A549 (cell line): ENCODE measurements around the gene TRIM2. TPM values are rescaled to one million over a fixed set of nuclear protein-coding genes. Genes with fewer than 3 reads are reported as not detected.

Experiments
- ATAC-seq, 2 experiments: fragments of 200-7000 bp in 1 of 2; fragments of >200 bp in 1 of 2; cut with Nextera tagmentation in 1 of 2; cut with Tn5 transposase in 1 of 2; 3 replicates each; pipeline versions ENCODE4 v1.8.0 to v1.9.1; 2018 to 2020; ENCODE audit warnings: mild to moderate bottlenecking in 1 of 2, moderate library complexity in 1 of 2
- CTCF ChIA-PET: fragments of 300-600 bp; sonication (Branson Sonifier 250); formaldehyde crosslinking; extraction: SDS; loops from one replicate; lab custom pipeline; 2021; ENCODE audit warnings: antibody characterized with exemption, inconsistent platforms; lab: Yijun Ruan, JAX
- POLR2A ChIA-PET: fragments of 350-600 bp; formaldehyde crosslinking; extraction: SDS; loops from one replicate; lab custom pipeline; 2021; ENCODE audit warnings: antibody characterized with exemption, inconsistent platforms; lab: Yijun Ruan, JAX
- DNase-seq, 2 experiments: peaks; one replicate each; pipeline versions ENCODE4 v3.0.0 to v3.0.0-alpha.2; 2011 to 2016; ENCODE audit warnings: low read depth in 1 of 2, low spot score in 1 of 2
- FAIRE-seq: peaks from 2 replicates; lab custom pipeline; 2011; peaks lifted over from hg19 to GRCh38; lab: Jason Lieb, UNC
- H3K27ac ChIP-seq, 2 experiments: fragments of >200 bp; sonication (Bioruptor Twin); formaldehyde crosslinking; 3 replicates each; pipeline ENCODE4 v1.5.1; 2016 to 2017
- H3K4me1 ChIP-seq: fragments of >200 bp; sonication (Bioruptor Twin); formaldehyde crosslinking; 3 replicates; pipeline ENCODE4 v1.6.1; 2016
- H3K4me2 ChIP-seq: fragments of >200 bp; sonication (Bioruptor Twin); formaldehyde crosslinking; 3 replicates; pipeline ENCODE4 v1.6.1; 2016
- H3K4me3 ChIP-seq: fragments of >200 bp; sonication (Bioruptor Twin); formaldehyde crosslinking; 3 replicates; pipeline ENCODE4 v1.5.1; 2016
- H3K9me3 ChIP-seq: fragments of >200 bp; sonication (Bioruptor Twin); formaldehyde crosslinking; 3 replicates; pipeline ENCODE4 v1.6.1; 2016
- ATOH8 ChIP-seq: fragments of 250-450 bp; sonication (Bioruptor Pico); IDR thresholded peaks from 2 replicates; pipeline ENCODE4 v1.5.0; 2020; ENCODE audit warnings: low read depth, mild to moderate bottlenecking, moderate library complexity
- CEBPB ChIP-seq, 2 experiments: fragments of >200 bp in 1 of 2; sonication (Bioruptor Twin) in 1 of 2; formaldehyde crosslinking in 1 of 2; IDR thresholded peaks; 2 replicates each; pipeline ENCODE4 v1.6.1; 2012 to 2016
- CHD4 ChIP-seq: fragments of 200-600 bp; sonication (generic); IDR thresholded peaks from 2 replicates; pipeline ENCODE4 v1.6.1; 2016; ENCODE audit warnings: antibody characterized with exemption, mild to moderate bottlenecking, borderline replicate concordance
- EHF ChIP-seq: fragments of 250-450 bp; sonication (Bioruptor Pico); IDR thresholded peaks from 2 replicates; pipeline ENCODE4 v1.5.0; 2020; ENCODE audit warnings: mild to moderate bottlenecking
- EP300 ChIP-seq, 2 experiments: fragments of >200 bp; sonication (Bioruptor Twin); formaldehyde crosslinking; IDR thresholded peaks; 2 replicates in 1 of 2; 3 replicates in 1 of 2; pipeline ENCODE4 v1.6.1; 2016 to 2017
- FOXS1 ChIP-seq: fragments of 250-450 bp; sonication (Bioruptor Pico); IDR thresholded peaks from 2 replicates; pipeline ENCODE4 v1.5.0; 2020; ENCODE audit warnings: mild to moderate bottlenecking, moderate library complexity
- HDAC2 ChIP-seq: fragments of 200-600 bp; sonication (generic); IDR thresholded peaks from 2 replicates; pipeline ENCODE4 v1.6.1; 2016
- HEYL ChIP-seq: fragments of 250-450 bp; sonication (Bioruptor Pico); IDR thresholded peaks from 2 replicates; pipeline ENCODE4 v1.8.0; 2021; ENCODE audit warnings: mild to moderate bottlenecking, moderate library complexity
- HOXB13 ChIP-seq: fragments of 250-450 bp; sonication (Bioruptor Pico); IDR thresholded peaks from 2 replicates; pipeline ENCODE4 v1.5.0; 2020; ENCODE audit warnings: low read depth, mild to moderate bottlenecking, moderate library complexity
- HOXB5 ChIP-seq: fragments of 250-450 bp; sonication (Bioruptor Pico); IDR thresholded peaks from 2 replicates; pipeline ENCODE4 v1.5.0; 2020; ENCODE audit warnings: mild to moderate bottlenecking, moderate library complexity
- KDM5A ChIP-seq: fragments of 200-600 bp; sonication (generic); IDR thresholded peaks from 2 replicates; pipeline ENCODE4 v1.6.1; 2016; ENCODE audit warnings: antibody characterized with exemption, mild to moderate bottlenecking
- MAFK ChIP-seq: fragments of 450-650 bp; IDR thresholded peaks from 2 replicates; pipeline ENCODE4 v1.6.1; 2014; ENCODE audit not compliant: partially characterized antibody
- MYC ChIP-seq: IDR thresholded peaks from 2 replicates; pipeline ENCODE4 v1.6.1; 2012; ENCODE audit warnings: mild to moderate bottlenecking, inconsistent platforms, low read length, improper control_type of control experiment, borderline replicate concordance
- NFE2L2 ChIP-seq: fragments of 150-350 bp; conservative IDR thresholded peaks from 2 replicates; pipeline ENCODE4 v1.6.1; 2014; ENCODE audit warnings: low read length
- NPAS2 ChIP-seq: fragments of 250-450 bp; sonication (Bioruptor Pico); IDR thresholded peaks from 2 replicates; pipeline ENCODE4 v1.8.0; 2022; ENCODE audit warnings: mild to moderate bottlenecking, moderate library complexity, borderline replicate concordance
- NR3C1 ChIP-seq: fragments of >200 bp; sonication (Bioruptor Twin); formaldehyde crosslinking; IDR thresholded peaks from 3 replicates; pipeline ENCODE4 v1.6.1; 2017
- RCOR1 ChIP-seq: fragments of 150-350 bp; IDR thresholded peaks from 2 replicates; pipeline ENCODE4 v1.6.1; 2014; ENCODE audit warnings: antibody characterized with exemption, low read length, low read depth
- RFX5 ChIP-seq: fragments of 450-650 bp; IDR thresholded peaks from 2 replicates; pipeline ENCODE4 v1.7.1; 2014; ENCODE audit warnings: antibody characterized with exemption, mild to moderate bottlenecking, moderate library complexity
- RNF2 ChIP-seq: fragments of 200-600 bp; sonication (generic); IDR thresholded peaks from 2 replicates; pipeline ENCODE4 v1.6.1; 2016; ENCODE audit warnings: low read depth, mild to moderate bottlenecking, antibody characterized with exemption, moderate library complexity, borderline replicate concordance
- SMC3 ChIP-seq: fragments of >200 bp; sonication (Bioruptor Twin); formaldehyde crosslinking; IDR thresholded peaks from 3 replicates; pipeline ENCODE4 v1.6.1; 2018; ENCODE audit warnings: inconsistent platforms
- SREBF2 ChIP-seq: fragments of 450-650 bp; IDR thresholded peaks from 2 replicates; pipeline ENCODE4 v1.6.1; 2014; ENCODE audit warnings: mild to moderate bottlenecking, moderate library complexity
- ZFP36 ChIP-seq: fragments of 450-650 bp; IDR thresholded peaks from 2 replicates; pipeline ENCODE4 v1.6.1; 2014; ENCODE audit warnings: borderline replicate concordance; ENCODE audit not compliant: partially characterized antibody
- ZNF302 ChIP-seq: fragments of 250-450 bp; sonication (Bioruptor Pico); IDR thresholded peaks from 2 replicates; pipeline ENCODE4 v1.9.0; 2021; ENCODE audit warnings: inconsistent platforms, mild to moderate bottlenecking, moderate library complexity
- ZSCAN20 ChIP-seq: fragments of 250-450 bp; sonication (Bioruptor Pico); IDR thresholded peaks from 2 replicates; pipeline ENCODE4 v1.8.0; 2022; ENCODE audit warnings: mild to moderate bottlenecking, moderate library complexity
- WGBS: methylation state at CpG from one replicate; pipeline ENCODE4 v1.1.6; 2017; ENCODE audit errors: missing lambda C conversion rate; 5-methylcytosine and 5-hydroxymethylcytosine counted together
- polyA plus RNA-seq, 4 experiments: library from polyadenylated mRNA; depleted of rRNA in 3 of 4; stranded (reverse); fragments of >200 nt; fragmentation: RNase III in 1 of 4; extraction: RNeasy Plus Mini Kit Qiagen cat#74134 plus additional on column Dnase treatment in 1 of 4; gene quantifications; 2 replicates in 3 of 4; 3 replicates in 1 of 4; pipeline ENCODE4 v1.2.3, GENCODE V29; 2011 to 2017
- TF ChIP-seq, protein P1 (sequence below): fragments of 150-350 bp; IDR thresholded peaks from 2 replicates; pipeline ENCODE4 v1.6.1; 2014; ENCODE audit warnings: low read depth, mild to moderate bottlenecking, low read length
- TF ChIP-seq, protein P2 (sequence below): fragments of 250-450 bp; sonication (Bioruptor Pico); IDR thresholded peaks from 2 replicates; pipeline ENCODE4 v1.5.0; 2021; ENCODE audit warnings: mild to moderate bottlenecking, moderate library complexity, borderline replicate concordance
- TF ChIP-seq, protein P3 (sequence below): fragments of >200 bp; sonication (Bioruptor Twin); formaldehyde crosslinking; IDR thresholded peaks from 3 replicates; pipeline ENCODE4 v1.5.1; 2016
- TF ChIP-seq, protein P4 (sequence below): fragments of >200 bp; sonication (Bioruptor Twin); formaldehyde crosslinking; IDR thresholded peaks from 3 replicates; pipeline ENCODE4 v1.6.1; 2016

TRIM2 gene
- polyA plus RNA-seq, 2 of the 4 experiments (the other 2 are of a cell fraction), result 0.92 to 1.4 TPM

- no peak for TF ChIP-seq CHD4
- TF ChIP-seq EP300 (IDR thresholded peaks at IDR 0.05), result no peak
- no peak for TF ChIP-seq ATOH8 (CRISPR knock-in tag)
- TF ChIP-seq ZNF302 (CRISPR knock-in tag), result no peak
- no peak for TF ChIP-seq FOXS1
- no peak for TF ChIP-seq NFE2L2
- no peak for TF ChIP-seq RNF2
- TF ChIP-seq MAFK, result no peak
- TF ChIP-seq, protein P1, sequence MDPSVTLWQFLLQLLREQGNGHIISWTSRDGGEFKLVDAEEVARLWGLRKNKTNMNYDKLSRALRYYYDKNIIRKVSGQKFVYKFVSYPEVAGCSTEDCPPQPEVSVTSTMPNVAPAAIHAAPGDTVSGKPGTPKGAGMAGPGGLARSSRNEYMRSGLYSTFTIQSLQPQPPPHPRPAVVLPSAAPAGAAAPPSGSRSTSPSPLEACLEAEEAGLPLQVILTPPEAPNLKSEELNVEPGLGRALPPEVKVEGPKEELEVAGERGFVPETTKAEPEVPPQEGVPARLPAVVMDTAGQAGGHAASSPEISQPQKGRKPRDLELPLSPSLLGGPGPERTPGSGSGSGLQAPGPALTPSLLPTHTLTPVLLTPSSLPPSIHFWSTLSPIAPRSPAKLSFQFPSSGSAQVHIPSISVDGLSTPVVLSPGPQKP, result no peak
- TF ChIP-seq ZSCAN20 (CRISPR knock-in tag), result no peak
- no peak for TF ChIP-seq RFX5
- TF ChIP-seq NPAS2 (CRISPR knock-in tag), result no peak
- TF ChIP-seq HOXB5 (CRISPR knock-in tag), result no peak
- DNase-seq (no peak), FAIRE-seq (no peak), ATAC-seq (no peak)
- POLR2A ChIA-PET, result no interaction called here
- WGBS, result 67% methylated on average over 5 of the region's 5 CpGs
- Histone ChIP-seq H3K4me1 (peaks cover 3% of the 10 kb centered on the region; the same call in 1 of the 3 replicates), H3K4me2 (no peak overlapping the region), H3K27ac (no peak overlapping the region), H3K9me3 (no peaks in the 10 kb centered on the region), H3K4me3 (no peak overlapping the region)
- CTCF ChIA-PET, result no interaction called here
Measured at GRCh38 chr4:153293742-153294057, 89.5 kb downstream of the TRIM2 start.

- POLR2A ChIA-PET, result no interaction called here
- FAIRE-seq, result no peak
- no peak for ATAC-seq
Measured at GRCh38 chr4:153294631-153295030, 90.4 kb downstream of the TRIM2 start.

More at GRCh38 chr4:153294631-153295030, 90.4 kb downstream of the TRIM2 start:
- peaks cover 3% of the 10 kb centered on the region; the same call in 1 of the 3 replicates for H3K4me1 ChIP-seq
- CTCF ChIA-PET, result no interaction called here
- H3K4me3 ChIP-seq, result no peak overlapping the region
- H3K4me2 ChIP-seq, result no peak overlapping the region
- H3K9me3 ChIP-seq, result no peaks in the 10 kb centered on the region
- TF ChIP-seq RCOR1 (no peak), HDAC2 (no peak), HOXB13 (CRISPR knock-in tag) (no peak), CEBPB (IDR thresholded peaks at IDR 0.05) (no peak), ZFP36 (no peak), MYC (no peak), FOXS1 (no peak), NR3C1 (no peak), SMC3 (no peak), EHF (CRISPR knock-in tag) (no peak), SREBF2 (no peak), NPAS2 (CRISPR knock-in tag) (no peak), HEYL (CRISPR knock-in tag) (no peak), RFX5 (no peak), EP300 (IDR thresholded peaks at IDR 0.05) (no peak), RNF2 (no peak), KDM5A (no peak)
- TF ChIP-seq, protein P2, sequence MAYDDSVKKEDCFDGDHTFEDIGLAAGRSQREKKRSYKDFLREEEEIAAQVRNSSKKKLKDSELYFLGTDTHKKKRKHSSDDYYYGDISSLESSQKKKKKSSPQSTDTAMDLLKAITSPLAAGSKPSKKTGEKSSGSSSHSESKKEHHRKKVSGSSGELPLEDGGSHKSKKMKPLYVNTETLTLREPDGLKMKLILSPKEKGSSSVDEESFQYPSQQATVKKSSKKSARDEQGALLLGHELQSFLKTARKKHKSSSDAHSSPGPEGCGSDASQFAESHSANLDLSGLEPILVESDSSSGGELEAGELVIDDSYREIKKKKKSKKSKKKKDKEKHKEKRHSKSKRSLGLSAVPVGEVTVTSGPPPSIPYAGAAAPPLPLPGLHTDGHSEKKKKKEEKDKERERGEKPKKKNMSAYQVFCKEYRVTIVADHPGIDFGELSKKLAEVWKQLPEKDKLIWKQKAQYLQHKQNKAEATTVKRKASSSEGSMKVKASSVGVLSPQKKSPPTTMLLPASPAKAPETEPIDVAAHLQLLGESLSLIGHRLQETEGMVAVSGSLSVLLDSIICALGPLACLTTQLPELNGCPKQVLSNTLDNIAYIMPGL (CRISPR knock-in tag), result no peak
- TF ChIP-seq, protein P3, sequence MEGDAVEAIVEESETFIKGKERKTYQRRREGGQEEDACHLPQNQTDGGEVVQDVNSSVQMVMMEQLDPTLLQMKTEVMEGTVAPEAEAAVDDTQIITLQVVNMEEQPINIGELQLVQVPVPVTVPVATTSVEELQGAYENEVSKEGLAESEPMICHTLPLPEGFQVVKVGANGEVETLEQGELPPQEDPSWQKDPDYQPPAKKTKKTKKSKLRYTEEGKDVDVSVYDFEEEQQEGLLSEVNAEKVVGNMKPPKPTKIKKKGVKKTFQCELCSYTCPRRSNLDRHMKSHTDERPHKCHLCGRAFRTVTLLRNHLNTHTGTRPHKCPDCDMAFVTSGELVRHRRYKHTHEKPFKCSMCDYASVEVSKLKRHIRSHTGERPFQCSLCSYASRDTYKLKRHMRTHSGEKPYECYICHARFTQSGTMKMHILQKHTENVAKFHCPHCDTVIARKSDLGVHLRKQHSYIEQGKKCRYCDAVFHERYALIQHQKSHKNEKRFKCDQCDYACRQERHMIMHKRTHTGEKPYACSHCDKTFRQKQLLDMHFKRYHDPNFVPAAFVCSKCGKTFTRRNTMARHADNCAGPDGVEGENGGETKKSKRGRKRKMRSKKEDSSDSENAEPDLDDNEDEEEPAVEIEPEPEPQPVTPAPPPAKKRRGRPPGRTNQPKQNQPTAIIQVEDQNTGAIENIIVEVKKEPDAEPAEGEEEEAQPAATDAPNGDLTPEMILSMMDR, result no peak
- TF ChIP-seq, protein P4, sequence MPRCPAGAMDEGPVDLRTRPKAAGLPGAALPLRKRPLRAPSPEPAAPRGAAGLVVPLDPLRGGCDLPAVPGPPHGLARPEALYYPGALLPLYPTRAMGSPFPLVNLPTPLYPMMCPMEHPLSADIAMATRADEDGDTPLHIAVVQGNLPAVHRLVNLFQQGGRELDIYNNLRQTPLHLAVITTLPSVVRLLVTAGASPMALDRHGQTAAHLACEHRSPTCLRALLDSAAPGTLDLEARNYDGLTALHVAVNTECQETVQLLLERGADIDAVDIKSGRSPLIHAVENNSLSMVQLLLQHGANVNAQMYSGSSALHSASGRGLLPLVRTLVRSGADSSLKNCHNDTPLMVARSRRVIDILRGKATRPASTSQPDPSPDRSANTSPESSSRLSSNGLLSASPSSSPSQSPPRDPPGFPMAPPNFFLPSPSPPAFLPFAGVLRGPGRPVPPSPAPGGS, result no peak
- no peak for DNase-seq
- no peak overlapping the region for H3K27ac ChIP-seq
- WGBS, result 13% methylated on average over 1 of the region's 1 CpG
